ENCODE data around the gene HOXA13.

Gene HOXA13

GRCh38 chr7:27191833-27192545 lies 7.9 kb downstream of the HOXA13 start:
- no peak for DNase-seq

GRCh38 chr7:27191161-27191731 lies 8.6 kb downstream of the HOXA13 start:
- DNase-seq, result no peak

DNA sequence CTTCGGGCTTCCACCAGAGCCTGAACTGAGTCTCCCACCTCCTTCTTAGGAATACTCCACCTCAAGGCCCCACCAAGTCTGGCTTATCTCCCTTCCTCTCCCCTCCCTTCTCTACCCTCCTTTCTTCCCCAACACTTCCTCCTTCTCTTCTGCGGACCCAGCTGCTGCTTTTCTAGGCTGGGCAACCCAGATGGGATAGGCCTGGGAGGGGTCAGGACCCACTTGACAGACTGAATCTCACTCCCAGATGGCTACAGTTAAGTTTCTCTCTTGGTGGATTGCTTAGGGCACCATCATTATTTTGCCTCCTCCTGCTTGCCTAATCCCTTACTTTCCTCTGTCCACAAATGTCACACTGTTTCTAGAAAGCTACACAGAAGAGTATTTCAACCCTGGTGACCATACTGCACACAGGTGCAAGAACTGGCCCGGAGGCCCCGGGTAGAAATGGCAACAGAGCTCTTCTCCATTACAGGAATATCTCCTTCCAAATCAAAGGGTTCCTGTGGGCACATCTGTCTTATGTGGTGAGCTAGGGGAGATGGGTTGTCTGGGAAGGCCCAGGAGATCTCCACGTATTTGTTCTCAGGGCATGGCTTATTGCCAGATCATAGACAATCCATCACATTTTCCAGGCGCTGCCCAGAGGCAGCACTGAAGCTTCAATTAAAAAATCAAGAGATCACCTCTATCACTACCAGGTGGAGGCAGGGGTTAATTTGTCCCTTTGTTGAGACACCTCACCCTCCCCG lies 9.7 kb downstream of the HOXA13 start:
- DNase-seq, result no peak

DNA sequence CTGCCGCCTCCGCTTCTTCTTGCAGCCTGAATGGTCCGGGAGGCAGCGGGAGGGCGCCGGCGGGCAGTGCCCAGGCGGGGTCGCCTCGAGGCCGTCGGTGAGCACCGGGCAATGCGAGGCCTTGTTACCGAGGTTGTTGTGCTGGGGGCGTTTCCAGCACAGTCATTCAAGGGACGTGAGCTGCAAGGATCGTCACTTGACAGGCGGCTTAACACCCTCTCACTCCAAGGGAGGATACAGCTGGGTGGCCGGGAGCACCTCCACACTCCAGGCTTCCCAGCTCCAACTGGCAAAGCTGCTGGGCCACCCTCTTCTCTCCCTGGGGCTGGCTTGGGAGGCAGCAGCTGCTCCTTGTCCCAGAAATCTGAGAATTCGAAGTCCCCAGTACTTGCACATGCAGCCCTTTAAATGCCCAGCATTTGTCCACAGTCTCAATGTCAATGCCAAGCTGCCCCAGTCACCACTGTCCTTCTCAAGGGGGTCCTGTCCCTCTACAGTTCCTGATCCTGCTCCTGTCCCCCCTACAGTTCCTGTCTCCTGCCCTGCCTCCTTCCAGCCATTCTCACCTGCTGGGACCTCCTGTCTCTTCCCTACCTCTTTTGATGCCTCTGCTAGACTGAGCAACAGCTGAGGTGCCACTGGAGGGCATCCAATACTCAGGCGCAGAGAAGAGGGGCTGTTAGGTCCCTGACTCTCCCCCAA lies 10.4 kb downstream of the HOXA13 start:
- no peak for DNase-seq

DNA sequence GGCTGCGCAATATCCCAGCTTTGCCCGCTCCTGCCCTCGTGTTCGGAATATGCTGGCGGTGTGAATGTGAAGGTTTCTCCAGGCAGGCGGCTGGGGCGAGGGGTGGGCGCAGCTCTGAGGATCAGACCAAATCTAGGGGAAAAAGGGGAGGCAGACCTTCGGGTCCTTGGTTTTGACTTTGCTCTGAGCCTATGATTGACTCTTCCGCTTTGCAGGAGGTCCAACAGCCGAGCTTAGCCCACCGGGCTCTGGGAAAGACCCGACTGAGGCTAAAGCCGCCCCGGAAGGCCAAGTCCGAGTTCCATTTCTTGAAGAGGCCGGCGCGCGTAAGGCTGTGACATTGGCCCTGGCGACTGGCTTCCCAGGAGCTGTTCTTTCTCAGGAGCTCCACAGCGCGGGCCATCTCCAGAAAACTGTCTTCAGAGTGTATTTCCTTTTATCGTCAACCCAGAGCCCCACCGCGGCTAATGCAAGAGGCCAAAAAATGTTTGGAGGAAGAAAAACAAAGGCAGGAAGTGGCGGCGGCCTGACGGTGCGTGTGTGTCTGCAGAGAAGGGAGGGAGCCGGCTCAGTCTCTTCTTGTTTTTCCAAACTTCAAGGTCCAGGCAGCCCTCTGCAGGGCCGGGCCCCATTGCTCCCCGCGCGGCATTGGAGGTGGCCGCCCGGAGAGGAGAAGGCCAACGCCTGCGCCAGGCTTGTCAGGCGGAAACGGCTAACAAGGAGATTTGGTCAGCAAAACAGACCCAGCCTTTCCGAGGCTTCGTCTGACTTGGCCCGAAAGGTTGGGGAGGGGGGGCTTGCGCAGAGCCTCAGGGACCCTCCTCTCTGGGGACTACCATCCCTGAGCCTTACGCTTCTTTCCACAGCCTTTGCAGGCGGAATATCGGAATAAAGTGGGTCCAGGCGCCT lies 11.3 kb downstream of the HOXA13 start:
- DNase-seq, result no peak

DNA sequence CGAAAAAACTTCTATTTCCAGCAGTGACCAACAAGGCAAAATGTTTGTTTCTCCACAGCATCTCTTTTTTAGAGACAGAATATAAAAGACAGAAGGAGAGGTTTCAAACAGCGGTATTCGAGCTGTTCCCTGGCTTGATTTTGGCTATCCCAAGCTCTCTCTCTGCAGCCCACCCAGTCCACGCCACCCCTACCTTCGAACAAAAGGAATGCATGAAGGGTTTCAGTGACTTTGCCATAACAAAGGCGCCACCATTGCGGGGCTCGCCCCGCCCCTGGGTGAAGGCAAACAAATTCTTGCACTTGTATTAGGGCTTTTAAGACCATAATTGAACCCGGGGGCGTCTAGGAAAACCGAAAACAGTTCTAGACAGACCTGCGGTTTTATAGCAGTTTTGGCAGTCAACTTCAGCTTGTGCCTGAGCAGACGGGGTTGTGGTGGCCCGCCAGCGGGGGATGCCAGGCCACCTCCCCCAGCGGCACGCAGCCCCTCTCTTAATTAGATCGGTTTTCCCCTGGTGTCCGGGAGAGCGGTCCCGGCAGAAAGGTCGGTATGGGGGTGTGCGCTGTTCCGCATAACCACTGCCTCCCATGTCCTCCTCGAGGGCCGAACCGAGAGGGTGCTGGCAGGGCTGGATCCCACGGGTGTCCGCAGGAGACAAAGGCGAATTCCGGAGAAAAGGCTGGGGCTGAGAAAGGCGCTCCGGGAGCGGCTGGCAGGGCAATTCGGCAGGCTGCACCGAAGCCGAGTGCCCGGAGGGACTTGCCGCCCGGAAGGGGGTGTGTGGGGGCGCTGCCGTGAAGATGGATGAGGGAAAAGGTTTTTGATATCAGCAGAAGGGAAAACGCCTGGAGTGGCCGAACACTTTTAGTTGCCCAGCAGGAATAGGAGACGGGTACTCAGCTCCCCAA lies 12.2 kb downstream of the HOXA13 start:
- DNase-seq, result no peak

DNA sequence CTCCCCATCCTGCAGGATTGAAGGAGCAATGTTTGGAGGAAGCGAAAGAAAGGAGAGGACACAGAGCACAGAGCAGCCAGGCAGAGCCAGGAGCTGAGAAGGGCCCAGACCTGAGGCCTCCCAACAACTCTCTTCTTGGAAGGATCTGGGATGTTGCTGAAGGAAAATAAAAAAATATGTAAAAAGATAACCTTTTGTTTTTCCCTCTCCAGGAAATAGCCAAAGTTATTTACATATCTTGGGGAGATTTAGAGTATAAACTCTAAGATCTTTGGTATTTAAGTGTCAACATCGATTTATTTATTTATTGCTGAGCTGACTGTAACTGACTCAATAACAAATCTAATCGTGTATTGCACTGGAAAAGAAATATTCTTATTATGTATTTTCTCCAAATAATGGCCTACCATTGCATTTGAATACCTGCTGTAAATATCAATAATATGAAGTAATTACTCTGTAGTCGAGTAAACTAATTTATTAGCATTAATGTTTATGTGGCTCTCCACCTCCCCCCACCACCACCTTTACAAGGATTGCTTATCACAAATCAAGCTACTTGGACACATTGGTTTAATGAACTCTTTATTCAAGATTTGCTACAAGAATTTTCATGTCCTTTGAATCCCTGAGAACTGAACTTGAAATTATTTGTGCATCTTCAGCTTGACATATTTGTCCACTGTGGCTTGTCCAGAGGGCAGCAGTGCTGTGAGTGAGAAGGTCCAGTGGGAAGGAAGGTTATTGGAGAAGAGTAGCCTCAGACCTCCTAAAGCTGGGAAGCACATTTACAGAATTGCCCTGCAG lies 13.0 kb downstream of the HOXA13 start:
- DNase-seq, result no peak

- DNase-seq, result no peak
Observed at GRCh38 chr7:27185854-27186667, 13.8 kb downstream of the HOXA13 start.

GRCh38 chr7:27185013-27185853 lies 14.7 kb downstream of the HOXA13 start, which contains the start of gene HOXA11:
HOXA11 (minus strand) TSS chr7:27185232; CDS start chr7:27185144, 88 bp downstream.
- no peak for DNase-seq

DNA sequence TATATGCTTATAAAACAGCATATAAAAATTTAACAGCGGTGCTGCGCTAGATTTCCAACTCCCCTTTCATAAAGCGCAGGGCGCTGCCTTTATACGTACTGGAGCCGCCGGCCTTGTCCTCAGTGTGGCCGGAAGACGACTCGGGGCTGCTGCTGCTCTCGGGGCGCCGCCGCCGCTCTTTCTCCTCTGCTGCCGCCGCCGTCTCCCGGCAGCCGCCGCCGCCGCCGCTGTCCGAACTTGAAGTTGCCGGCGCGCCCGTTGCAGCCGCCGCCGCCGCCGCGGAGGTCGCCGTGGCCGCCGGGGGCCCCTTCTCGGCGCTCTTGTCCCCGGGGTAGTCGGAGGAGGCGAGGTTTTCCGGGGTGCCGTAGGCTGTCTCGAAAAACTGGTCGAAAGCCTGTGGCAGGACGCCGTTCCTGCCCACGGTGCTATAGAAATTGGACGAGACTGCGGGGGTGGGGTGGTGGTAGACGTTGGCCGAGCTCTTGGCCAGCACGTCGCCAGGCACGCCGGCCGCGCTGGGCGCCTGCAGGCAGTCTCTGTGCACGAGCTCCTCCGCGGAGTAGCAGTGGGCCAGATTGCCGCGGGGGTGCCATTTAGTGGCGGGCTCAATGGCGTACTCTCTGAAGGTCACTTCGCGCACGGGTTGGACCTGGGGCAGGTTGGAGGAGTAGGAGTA lies 15.4 kb downstream of the HOXA13 start:
- no peak for DNase-seq

GRCh38 chr7:27183682-27184336 lies 16.1 kb downstream of the HOXA13 start:
- DNase-seq, result no peak

DNA sequence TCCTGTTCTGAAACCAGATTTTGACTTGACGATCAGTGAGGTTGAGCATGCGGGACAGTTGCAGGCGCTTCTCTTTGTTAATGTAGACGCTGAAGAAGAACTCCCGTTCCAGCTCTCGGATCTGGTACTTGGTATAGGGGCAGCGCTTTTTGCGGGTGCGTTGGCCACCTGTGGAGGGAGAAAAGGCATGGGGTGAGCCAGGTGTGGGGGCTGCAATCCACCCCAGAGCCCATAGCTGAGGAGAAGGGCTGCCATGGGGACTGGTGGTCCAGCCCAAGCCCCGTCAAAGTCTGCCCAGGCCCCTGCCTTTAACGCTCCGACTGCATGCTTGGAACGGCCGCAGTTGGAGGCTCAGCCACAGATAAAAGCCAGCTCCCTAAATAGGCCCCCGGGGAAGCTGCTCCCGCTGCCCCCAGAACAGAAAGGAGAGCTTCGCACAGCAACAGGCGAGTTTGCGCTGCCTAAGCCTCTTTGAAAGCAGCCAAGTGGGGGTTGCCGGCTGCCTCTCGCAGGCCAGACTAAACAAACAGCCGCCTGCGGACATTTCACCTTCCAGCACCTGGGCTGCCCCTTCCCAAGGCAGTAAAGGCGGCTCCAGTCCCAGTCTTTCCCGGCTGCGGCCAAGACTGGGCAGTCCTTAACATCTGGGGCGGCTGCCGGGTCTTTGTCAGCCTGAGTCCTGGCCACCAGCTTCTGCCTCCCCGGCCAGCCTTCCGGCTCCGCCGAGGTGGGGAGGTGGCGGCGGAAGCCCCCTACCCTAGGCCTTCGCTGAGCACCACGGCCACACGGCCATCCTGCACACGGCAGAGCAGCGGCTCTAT lies 16.8 kb downstream of the HOXA13 start:
- DNase-seq, result no peak

GRCh38 chr7:27182285-27182841 lies 17.5 kb downstream of the HOXA13 start:
- no peak for DNase-seq

DNA sequence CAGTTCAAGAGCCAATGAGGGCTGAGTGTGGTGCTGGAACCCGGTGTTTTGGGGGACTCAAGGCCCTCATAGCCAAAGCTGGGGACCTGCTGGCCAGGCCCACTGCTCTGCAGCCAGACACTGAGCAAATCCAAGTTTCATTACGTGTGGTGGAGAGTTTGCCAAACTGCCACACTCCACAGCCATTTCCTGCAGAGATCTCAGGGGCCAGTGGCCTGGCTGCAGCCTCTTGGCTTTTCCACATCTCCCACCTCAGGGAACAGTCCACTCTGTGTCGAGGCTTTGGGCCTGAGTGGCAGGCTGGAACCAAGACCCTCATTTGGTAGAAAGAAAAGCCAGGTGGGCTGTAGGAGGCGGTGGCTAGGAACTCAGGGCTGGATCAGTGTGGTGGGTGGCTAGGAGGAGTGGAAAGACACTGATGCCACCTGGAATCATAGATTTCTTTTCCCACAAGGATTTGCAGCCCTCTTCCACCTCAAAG lies 18.1 kb downstream of the HOXA13 start:
- no peak for DNase-seq
